HG03045 (cell line): ENCODE results near the gene CD27.
A peak's percentile ranks its signal among the peaks of the same experiment; 100 is the strongest.
"Not testable (repeated sequence)": the region's sequence is repeated elsewhere in the genome, so short reads cannot be mapped to it uniquely, and the experiment has no call there.

ENCODE experiments used
- ATAC-seq: cut with Tn5 transposase; IDR thresholded peaks from one replicate; pipeline ENCODE4 v1.9.1; 2021; ENCODE audit warnings: mild to moderate bottlenecking, moderate library complexity; ENCODE audit not compliant: unreplicated experiment

Gene CD27

GRCh38 chr12:6461401-6462233, 16.9 kb downstream of the CD27 start:
- peak; percentile 66 for ATAC-seq

DNA sequence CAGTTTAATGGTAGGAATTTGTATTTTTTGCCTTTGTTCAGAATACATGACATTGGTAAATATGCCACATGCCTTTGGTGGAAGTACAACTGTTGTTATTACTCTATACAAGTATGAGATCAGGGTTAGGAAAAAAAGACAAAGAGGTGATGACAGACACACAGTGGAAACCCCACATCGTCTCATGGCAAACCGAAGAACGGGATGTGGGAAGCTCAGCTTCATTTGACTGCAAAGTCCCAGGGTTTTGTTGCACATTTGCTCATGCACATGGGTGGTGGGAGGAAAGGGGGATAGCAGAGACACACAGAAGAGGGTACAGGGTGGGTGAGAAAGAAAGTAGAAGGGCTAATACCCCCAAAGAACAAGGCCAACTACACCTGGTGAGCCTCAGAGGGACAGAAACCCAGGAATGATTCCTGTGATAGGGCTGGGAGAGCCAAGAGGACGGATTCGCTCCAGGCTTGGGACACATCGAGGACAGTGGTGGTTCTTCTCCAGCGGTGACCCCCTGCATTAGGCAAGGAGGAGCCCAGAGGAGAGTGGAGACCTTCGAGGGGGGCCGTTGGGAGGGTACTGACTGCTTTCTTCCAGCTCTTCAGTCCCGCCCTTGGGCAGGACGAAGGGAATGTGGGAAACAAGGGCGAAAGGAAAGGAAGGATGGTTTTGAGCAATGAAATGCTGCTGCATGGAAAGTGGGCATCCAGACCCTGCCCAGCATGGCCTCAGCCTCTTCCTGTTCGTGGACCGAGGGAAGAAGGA, 17.7 kb downstream of the CD27 start:
- no peak for ATAC-seq

- ATAC-seq = no peak
Observed at GRCh38 chr12:6463216-6463615, 18.5 kb downstream of the CD27 start.

GRCh38 chr12:6463858-6464257, 19.1 kb downstream of the CD27 start:
- no peak for ATAC-seq

DNA sequence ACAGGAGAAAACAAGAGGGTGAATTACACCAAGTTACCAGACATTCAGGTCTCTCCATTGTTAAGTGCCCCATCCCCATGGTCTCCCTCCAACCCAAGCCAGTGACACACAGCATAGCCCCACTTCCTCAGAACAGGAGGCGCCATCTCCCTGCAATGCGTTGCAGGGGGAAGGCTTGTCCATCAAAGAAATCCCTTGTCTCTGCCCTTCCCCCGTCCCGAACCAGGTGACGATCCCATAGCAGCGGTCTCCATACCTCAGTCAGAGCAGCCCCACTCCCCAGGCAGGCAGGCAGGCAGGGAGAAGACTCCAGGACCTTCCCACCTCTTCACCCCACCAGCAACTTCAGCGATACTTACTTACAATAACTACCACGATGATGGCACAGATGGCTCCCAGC, 19.8 kb downstream of the CD27 start:
- ATAC-seq = no peak

GRCh38 chr12:6465467-6466183, 20.9 kb downstream of the CD27 start:
- ATAC-seq = no peak

GRCh38 chr12:6466184-6466573, 21.4 kb downstream of the CD27 start:
- no peak for ATAC-seq

GRCh38 chr12:6466751-6467150, 22.0 kb downstream of the CD27 start:
- ATAC-seq = not testable (repeated sequence)

- not testable (repeated sequence) for ATAC-seq
Observed at GRCh38 chr12:6467571-6468282, 23.0 kb downstream of the CD27 start.

GRCh38 chr12:6468283-6468575, 23.5 kb downstream of the CD27 start:
- ATAC-seq = no peak

DNA sequence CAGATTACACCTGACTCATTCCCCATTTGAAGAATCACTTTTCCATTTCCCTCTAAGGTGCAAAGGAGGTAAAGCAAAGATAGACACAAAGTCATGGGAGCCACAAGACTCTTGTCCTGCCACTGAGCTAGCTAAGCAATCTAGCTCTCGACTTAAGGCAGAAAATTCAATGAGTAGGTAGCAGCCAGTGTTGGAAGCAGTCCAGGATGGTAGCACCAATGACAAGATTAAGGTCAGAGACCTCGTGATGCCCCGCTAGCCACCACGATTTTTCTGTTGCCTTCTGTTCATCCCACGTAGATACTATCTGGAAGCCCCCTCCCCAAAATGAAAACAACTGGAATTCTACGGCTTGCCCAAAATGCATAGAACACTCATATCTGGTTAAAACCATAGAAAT, 24.3 kb downstream of the CD27 start:
- ATAC-seq = no peak

- ATAC-seq = no peak
Observed at GRCh38 chr12:6469609-6470374, 25.0 kb downstream of the CD27 start.

- peak; percentile 88 for ATAC-seq
Observed at GRCh38 chr12:6470375-6471163, 25.8 kb downstream of the CD27 start, which contains the start of gene VAMP1. Gene VAMP1 (minus strand): TSS chr12:6470677. CDS start chr12:6470531, 146 bp downstream.

- no peak for ATAC-seq
Observed at GRCh38 chr12:6471989-6472360, 27.2 kb downstream of the CD27 start.

- no peak for ATAC-seq
Observed at GRCh38 chr12:6472491-6472890, 27.7 kb downstream of the CD27 start.

- ATAC-seq = not testable (repeated sequence)
Observed at GRCh38 chr12:6475233-6475975, 30.6 kb downstream of the CD27 start.

GRCh38 chr12:6476489-6476888, 31.7 kb downstream of the CD27 start:
- ATAC-seq = no peak

GRCh38 chr12:6477601-6478377, 33.0 kb downstream of the CD27 start:
- ATAC-seq = not testable (repeated sequence)
